ENCODE data around the gene LMNA.

Gene LMNA

GRCh38 chr1:156144742-156145141, 30.2 kb downstream of the LMNA start:
- DNase-seq = no peak

DNA sequence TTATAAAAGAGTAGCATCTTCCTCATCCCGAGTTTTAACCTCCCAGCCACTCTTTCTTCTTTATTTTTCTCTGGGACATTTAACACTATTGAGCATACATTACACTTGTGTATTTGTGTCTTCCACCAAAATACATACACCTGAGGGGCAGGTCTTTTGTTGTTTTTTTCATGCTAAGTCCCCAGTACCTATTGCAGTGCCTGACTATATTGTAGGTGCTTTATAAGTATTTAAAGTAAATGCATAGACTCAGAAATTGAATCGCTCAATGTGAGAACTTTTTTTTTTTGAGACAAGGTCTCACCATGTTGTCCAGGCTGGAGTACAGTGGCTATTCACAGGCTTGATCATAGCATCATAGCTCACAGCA, 31.1 kb downstream of the LMNA start:
- DNase-seq = no peak

GRCh38 chr1:156146020-156146768, 31.7 kb downstream of the LMNA start:
- DNase-seq = peak; percentile 6

- no peak for DNase-seq
Measured at GRCh38 chr1:156146769-156147405, 32.4 kb downstream of the LMNA start.

- DNase-seq = no peak
Measured at GRCh38 chr1:156148216-156148615, 33.7 kb downstream of the LMNA start.

GRCh38 chr1:156149374-156150332, 35.1 kb downstream of the LMNA start:
- DNase-seq = no peak

DNA sequence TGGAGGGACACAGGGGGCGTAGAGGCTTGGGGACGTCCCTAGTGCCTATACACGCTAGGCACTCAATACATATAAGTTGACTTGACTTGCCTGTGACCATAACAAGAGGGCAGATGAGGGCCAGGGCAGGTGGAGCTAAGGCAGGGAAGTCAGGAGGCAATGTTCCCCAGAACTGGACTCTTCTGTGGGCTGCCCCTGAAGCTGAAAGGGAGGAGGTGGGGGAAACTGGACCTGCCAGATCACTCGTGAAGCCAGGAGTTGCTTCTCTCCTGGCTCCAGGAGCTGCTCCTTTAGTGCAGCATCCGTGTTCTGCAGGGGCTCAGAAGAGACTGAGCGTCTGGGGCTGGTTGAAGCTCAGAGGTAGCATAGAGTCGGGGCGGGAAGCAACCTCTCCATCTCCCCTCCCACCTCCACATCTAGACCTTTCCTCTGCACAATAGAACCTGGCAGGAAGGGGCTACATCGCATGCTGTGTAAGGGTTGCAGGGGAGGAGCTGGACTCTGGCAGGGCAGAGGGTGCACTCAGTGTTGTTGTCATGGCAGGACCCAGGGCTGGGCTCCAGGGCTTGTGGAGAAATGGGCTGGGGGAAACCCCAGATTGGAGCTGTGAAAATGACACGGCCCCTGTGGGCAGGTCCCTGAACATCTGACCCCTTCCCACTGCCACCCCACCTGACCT, 36.0 kb downstream of the LMNA start:
- DNase-seq = no peak

DNA sequence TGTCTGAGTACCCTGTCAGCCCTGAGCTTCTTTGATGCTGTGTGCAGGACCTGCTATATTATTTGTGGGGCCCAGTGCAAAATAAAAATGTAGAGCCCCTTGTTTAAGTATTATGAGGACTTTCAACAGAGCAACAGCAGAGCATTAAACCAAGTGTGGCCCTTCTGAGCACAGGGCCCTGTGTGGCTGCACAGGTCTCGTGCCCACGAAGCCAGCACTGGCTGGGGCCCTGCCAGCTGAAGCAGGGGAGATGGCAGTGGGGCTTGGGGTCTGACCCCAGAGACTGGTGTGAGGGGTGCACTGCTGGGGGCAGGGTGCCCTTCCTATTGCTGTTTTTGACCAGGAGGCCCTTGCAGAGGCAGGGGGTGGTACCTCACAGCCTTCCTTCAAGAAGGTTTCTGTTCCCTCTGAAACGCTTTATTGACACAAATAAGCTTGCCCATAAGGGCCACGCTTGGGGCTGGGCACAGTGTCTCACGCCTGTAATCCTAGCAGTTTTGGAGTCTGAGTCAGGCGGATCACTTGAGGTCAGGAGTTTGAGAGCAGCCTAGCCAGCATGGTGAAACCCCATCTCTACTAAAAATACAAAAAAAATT, 36.7 kb downstream of the LMNA start:
- DNase-seq = no peak

DNA sequence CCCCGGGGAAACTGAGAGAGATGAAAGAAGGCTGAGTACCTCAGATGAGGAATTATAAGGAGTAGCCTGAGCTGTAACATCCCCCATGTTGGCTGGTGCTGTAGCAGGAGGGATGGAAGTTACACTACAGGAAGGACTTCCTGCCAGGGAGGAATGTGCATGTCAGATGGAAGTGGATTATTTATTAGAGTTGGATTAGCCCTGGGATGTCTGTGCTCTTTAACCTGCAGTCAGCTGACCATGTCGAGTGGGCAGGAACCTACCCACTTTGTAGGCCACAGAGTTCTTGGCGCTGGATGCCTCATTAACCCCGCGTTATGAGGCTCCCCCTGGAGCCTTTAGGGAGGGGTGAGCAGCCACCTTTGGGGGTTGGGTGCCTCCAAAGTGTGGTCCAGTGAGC, 38.1 kb downstream of the LMNA start:
- no peak for DNase-seq

GRCh38 chr1:156153362-156153761, 38.9 kb downstream of the LMNA start, which contains the start of gene SEMA4A:
TSS of gene SEMA4A (plus strand) at chr1:156153585. CDS start at chr1:156154579, 994 bp downstream.
- no peak for DNase-seq

DNA sequence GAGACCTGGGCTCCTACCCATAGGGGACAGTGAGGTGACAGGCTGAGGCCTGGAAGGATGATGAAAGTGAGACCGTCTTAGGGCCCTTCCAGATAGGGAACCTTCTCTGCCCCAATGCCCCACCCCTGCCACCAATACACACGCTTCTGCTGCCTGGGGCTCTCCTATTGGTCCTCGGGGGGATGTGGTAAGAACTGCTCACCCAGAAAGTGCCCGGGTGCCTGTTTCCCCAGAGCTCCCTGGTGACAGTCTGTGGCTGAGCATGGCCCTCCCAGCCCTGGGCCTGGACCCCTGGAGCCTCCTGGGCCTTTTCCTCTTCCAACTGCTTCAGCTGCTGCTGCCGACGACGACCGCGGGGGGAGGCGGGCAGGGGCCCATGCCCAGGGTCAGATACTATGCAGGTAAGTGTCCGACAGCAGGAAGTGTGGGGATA, 39.8 kb downstream of the LMNA start:
- no peak for DNase-seq

GRCh38 chr1:156155756-156156510, 41.4 kb downstream of the LMNA start:
- DNase-seq = no peak

DNA sequence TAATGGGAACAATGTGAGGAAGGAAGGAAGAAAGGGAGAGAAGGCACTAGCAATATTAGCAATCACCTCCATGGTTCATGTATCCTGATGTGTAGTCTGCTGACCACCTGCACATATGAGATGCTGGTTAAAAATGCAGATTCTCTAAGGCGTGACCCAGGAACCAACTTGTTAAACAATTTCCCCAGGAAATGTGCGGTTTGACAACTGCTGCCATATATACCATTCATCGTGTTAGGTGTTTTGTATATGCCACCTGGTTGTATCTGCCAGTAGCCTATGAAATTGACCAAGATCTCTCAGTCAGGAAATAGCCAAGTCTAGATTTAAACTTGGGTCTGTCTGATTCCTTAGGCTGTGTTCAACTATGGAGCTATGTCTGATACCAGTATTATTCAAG, 43.0 kb downstream of the LMNA start:
- DNase-seq = no peak

GRCh38 chr1:156157966-156158365, 43.5 kb downstream of the LMNA start:
- DNase-seq = no peak

DNA sequence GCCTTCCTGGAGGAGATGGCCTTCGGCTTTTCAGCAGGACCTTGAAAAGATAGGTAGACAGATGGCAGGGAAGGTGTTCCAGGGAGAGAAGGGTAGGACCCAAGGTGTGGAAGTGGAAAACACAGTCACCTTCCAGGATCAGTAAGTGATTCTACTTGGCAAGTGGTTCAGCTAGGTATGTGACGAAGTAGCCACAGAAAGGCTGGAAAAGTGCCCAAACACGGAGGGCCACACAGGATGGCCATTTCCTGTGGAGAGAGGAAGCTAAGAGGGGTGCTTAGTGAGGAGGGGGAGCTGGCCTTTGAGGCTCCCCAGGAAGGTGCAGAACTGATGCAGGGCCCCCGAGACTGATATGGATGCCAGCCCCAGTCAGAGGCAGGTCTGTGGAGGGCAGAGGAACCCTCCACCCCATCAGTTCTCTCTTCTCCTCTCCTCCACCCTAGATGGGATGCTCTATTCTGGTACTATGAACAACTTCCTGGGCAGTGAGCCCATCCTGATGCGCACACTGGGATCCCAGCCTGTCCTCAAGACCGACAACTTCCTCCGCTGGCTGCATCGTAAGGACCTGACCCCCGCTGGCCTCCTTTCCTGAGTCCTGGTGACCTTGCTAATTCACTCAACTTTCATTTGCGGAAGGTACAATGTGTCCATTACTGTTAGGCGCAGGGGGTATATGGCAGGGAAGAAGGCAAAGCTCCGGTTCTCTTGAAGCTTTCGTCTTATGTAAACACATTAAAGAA, 45.7 kb downstream of the LMNA start:
- DNase-seq = no peak

GRCh38 chr1:156160743-156161171, 46.2 kb downstream of the LMNA start:
- DNase-seq = no peak

GRCh38 chr1:156162430-156163037, 48.0 kb downstream of the LMNA start:
- DNase-seq = no peak

DNA sequence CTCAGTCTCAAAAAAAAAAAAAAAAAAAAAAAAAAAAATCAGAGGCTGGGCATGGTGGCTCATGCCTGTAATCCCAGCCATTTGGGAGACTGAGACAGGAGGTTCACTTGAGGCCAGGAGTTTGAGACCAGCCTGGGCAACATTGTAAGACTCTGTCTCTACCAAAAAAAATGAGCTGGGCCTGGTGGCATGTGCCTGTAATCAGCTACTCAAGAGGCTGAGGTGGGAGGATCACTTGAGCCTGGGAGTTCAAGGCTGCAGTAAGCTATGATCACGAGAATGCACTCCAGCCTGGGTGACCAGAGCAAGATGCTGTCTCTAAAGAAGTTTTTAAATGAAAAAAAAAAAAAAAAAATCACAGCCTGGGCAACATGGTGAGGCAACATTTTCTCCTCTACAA, 49.2 kb downstream of the LMNA start:
- DNase-seq = no peak

DNA sequence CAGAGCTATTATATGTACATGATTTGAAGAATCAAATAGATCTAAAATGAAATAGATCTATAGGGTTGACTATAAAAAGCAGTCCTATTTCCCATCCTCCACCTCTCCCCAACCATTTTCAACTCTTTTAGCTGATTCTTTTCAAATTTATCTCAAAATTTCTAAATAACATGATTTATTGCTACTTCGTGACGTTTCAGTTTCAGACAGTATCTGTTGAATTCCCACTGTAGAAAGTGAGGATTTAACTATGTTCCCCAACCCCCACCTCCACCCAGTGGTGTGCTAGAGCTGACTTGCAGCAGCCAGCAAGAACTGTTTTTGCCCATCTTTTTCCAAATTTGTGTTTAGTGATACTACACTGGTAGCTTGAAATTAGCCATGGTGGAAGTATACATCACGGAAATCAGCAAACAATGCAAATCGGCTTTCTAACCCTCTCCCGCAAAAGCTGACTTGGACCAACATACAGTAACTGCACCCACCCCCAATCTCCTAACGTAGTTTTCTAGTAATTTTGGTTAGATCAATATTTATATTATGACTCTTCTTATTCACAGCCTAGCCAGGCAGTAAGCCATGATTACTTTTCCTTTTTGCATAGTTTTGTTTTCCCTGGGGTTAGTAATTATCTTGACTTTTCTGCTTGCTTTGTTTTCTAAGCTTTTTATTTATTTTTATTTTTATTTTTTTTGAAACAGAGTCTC, 49.8 kb downstream of the LMNA start:
- DNase-seq = no peak

GRCh38 chr1:156165083-156165482, 50.6 kb downstream of the LMNA start:
- DNase-seq = no peak
